SU-DHL-6 (cell line): Measurements from ENCODE around the gene KNDC1.

Experiments used
- CTCF ChIP-seq: fragments of 200-600 bp; sonication (generic); IDR thresholded peaks from one replicate; pipeline ENCODE4 v1.5.1; 2017; ENCODE audit warnings: antibody characterized with exemption, mild to moderate bottlenecking, low read length, moderate library complexity; ENCODE audit not compliant: insufficient read depth, poor library complexity, severe bottlenecking
- EZH2phosphoT487 ChIP-seq: fragments of 200-600 bp; sonication (generic), shearing (Covaris generic); conservative IDR thresholded peaks from 2 replicates; pipeline ENCODE4 v1.6.1; 2018; ENCODE audit warnings: mild to moderate bottlenecking, antibody characterized with exemption, low read length, moderate library complexity, mixed read lengths

DNA sequence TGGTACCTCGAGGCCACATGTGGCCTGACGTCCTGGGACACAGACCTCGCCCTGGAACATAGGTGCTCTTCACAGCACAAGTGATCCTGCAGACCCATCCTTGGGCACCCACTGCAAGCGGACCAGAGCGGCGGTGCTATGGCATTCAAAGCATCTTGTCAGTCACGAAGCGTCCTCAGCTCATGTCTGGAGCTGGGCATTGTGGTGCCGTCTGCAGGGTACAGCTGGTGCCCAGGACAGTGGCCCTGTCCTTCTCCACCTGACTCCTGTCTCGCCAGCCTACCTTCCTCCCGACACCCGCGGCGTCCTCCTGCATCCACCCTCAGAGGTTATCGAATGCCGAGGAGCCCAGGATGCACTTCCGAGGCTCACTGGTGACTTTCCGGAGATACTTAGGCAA is 45.8 kb upstream of the KNDC1 start:
- TF ChIP-seq CTCF (no peak), EZH2phosphoT487 (no peak)
